Omental fat pad (tissue), 4 donors: ENCODE data around the gene AKT2. TPM values are rescaled to one million over a fixed set of nuclear protein-coding genes. Genes with fewer than 3 reads are reported as not detected.

Source experiments
- ATAC-seq: fragments of 150-250 bp; one replicate; pipeline ENCODE4 v1.9.1; 2016; ENCODE audit warnings: mild to moderate bottlenecking, moderate library complexity; ENCODE audit not compliant: low FRiP score
- DNase-seq: peaks from one replicate; pipeline ENCODE4 v3.0.0-alpha.2; 2019; ENCODE audit warnings: low spot score
- total RNA-seq, 4 donors: library from RNA; depleted of rRNA; stranded (reverse); fragments of >200 nt; gene quantifications; one replicate each; pipeline ENCODE4 v1.1.0, GENCODE V29; 2016
- TF ChIP-seq, protein P1 (sequence below), 3 donors: fragments of 450-650 bp; IDR thresholded peaks; one replicate each; pipeline ENCODE4 v1.5.1; 2016 to 2017; ENCODE audit warnings: antibody characterized with exemption in 3 of 3, mild to moderate bottlenecking in 3 of 3, moderate library complexity in 2 of 3

Gene AKT2
- total RNA-seq, 4 donors from 2014 or later = 84.7 to 151 (median 99.1) TPM

DNA sequence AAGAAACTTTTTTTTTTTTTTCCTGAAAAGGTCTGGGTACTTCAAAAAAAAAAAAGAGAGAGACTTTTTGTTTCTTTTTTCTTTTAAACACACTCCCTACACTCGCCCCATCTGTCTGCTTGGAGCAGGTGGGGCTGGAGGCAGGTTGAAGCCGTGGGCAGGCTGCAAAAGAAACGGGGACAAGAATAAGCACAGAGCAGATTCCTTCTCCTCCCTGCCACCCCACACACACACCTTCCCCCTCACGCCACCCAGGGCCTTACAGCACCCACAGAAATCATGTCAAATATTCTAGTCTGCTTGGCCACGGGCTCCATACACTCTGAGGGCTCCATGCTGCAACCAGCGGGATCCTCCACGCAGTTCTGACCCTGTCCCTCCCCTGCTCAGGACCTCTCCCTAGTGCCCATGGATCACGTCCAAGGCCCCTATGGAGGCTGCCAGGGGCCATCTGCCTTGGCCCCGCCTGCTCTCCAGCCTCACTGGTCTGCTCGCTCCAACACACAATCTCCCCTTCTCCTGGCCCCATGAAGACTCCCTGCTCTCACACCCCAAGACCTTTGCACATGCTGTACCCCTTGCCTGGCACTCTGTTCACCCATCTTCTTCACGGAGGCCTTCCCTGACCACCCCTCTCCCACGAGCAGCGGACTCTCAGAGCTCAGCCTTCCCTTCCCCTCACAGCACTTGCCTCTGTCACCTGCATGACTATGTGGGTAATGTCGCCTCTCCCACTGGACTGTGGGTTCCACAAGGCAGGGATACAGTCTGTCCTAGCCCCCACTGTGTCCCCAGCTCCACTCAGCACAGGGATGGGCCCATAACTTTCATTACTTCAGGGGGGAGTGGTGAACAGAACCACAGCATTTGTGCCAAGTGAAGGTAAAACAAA, 11.4 kb downstream of the AKT2 start:
- ATAC-seq (no peak), DNase-seq (no peak)
- TF ChIP-seq, protein P1, sequence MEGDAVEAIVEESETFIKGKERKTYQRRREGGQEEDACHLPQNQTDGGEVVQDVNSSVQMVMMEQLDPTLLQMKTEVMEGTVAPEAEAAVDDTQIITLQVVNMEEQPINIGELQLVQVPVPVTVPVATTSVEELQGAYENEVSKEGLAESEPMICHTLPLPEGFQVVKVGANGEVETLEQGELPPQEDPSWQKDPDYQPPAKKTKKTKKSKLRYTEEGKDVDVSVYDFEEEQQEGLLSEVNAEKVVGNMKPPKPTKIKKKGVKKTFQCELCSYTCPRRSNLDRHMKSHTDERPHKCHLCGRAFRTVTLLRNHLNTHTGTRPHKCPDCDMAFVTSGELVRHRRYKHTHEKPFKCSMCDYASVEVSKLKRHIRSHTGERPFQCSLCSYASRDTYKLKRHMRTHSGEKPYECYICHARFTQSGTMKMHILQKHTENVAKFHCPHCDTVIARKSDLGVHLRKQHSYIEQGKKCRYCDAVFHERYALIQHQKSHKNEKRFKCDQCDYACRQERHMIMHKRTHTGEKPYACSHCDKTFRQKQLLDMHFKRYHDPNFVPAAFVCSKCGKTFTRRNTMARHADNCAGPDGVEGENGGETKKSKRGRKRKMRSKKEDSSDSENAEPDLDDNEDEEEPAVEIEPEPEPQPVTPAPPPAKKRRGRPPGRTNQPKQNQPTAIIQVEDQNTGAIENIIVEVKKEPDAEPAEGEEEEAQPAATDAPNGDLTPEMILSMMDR (IDR thresholded peaks at IDR 0.05) = no peak

DNA sequence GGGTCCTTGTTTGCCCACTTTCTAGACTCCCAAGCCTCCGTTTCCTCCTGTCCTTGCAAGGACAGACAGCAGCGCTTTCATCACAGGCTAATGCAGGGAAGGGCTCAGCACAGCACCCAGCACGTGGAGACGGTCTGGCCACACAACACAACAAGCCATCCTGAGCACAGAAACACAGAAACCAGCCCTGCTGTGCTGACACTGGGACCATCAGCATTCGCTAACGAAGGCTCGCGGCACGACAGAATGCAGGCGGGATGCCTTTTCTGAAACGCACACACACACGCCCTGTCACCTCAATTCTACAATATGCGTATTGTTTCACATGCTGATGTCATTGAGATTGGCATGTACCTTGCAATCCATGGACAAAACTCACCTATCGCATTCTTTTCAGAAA, 12.9 kb downstream of the AKT2 start:
- TF ChIP-seq, protein P1 (IDR thresholded peaks at IDR 0.05) = no peak
- no peak for ATAC-seq
- DNase-seq = no peak

- TF ChIP-seq, protein P1 (IDR thresholded peaks at IDR 0.05) = no peak
- no peak for ATAC-seq
- no peak for DNase-seq
These were observed 13.4 kb downstream of the AKT2 start for GRCh38 chr19:40271706-40272105.

- DNase-seq (no peak), ATAC-seq (no peak)
- TF ChIP-seq, protein P1 (IDR thresholded peaks at IDR 0.05) = no peak
These were observed 14.6 kb downstream of the AKT2 start for GRCh38 chr19:40270362-40271089.

DNA sequence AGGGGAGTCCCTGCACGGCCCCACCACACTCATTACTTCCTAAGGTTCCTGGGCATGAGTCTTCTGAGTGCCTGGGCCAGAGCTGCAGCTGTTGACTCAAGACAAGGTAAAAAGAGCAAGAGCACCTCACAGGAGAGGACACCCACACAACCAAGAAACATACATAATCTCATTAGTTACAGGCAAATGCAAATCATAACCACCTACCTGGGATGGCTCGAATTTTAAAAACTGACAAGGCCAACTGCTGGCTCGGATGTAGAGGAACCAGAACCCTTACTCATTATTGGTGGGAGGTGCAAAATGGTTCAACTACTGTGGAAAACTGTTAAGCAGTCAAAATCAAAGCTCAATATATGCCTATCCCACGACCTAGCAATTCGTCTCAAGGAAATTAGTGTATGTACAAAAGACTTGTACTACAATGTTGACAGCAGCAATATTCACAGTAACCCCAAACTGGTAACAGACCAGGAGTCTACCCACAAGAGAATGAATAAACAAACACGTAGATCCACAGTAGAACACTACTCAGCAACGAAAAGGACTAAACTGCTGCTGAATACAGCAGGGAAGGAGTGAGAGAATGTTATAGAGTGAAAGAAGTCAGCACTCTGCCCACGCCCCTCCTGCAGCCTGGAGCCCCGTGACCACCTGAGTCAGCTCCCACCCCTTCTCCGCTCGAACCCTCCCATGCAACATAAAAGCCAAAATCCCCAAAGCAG, 15.8 kb downstream of the AKT2 start:
- ATAC-seq (no peak), DNase-seq (no peak)
- TF ChIP-seq, protein P1 (IDR thresholded peaks at IDR 0.05) = no peak

GRCh38 chr19:40267601-40267997, 17.5 kb downstream of the AKT2 start:
- ATAC-seq (no peak), DNase-seq (no peak)
- TF ChIP-seq, protein P1 (IDR thresholded peaks at IDR 0.05) = no peak
